ENCODE measurements around the gene SMC4.

Gene SMC4

GRCh38 chr3:160412477-160412876, 13.0 kb downstream of the SMC4 start:
- no peak overlapping the region for H3K4me3 ChIP-seq (ENCODE audit: low read length in 2 of 2)
- no peak overlapping the region for H3K27ac ChIP-seq (ENCODE audit: low read length)
- peaks cover 0 to 11% of the 10 kb centered on the region in 2 donors for H3K36me3 ChIP-seq (ENCODE audit: control insufficient read depth in 2 of 2, insufficient read depth in 2 of 2, low read length in 2 of 2)
- H3K27me3 ChIP-seq (ENCODE audit: control insufficient read depth in 1 of 2, insufficient read depth in 2 of 2, low read length in 2 of 2) = no peaks in the 10 kb centered on the region
- H3K9me3 ChIP-seq (ENCODE audit: control insufficient read depth in 2 of 2, low read length in 2 of 2) = no peaks in the 10 kb centered on the region
- H3K4me1 ChIP-seq (ENCODE audit: control insufficient read depth, insufficient read depth, low read length) = no peaks in the 10 kb centered on the region
- no peak overlapping the region for H3K9ac ChIP-seq (ENCODE audit: low read length in 2 of 2)

DNA sequence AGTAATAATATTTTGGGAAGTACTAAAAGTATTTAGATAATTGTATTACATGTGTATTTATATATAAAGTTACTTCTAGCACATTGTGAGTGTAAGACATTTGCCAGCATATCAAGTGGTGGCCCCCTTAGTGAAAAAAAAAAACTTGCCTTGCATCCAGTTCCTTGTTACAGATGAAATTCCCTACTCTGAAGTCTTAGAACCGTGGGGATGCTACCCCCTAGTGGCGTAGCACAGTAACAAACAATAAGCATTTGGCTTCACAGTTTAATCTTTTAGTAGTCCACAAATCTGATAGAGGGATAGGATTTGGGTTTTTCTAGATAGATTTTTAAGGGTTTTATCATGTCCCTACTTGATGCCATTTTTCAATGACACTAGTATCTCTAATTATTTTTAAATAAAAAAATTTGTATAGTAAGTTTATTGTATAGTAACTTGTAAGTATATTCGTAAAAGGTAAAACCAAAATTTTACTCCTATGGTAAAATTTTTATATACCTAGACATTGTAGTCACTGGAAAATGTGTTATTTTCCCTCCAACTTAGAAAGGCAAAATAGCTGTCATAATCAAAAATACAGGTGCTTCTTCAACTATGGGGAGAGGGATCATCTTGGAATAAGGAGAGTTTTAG, 14.3 kb downstream of the SMC4 start:
- Histone ChIP-seq H3K4me3 (ENCODE audit: low read length in 2 of 2) (no peak overlapping the region), H3K36me3 (ENCODE audit: control insufficient read depth in 2 of 2, insufficient read depth in 2 of 2, low read length in 2 of 2) (peaks cover 0 to 11% of the 10 kb centered on the region in 2 donors), H3K9ac (ENCODE audit: low read length in 2 of 2) (no peak overlapping the region), H3K4me1 (ENCODE audit: control insufficient read depth, insufficient read depth, low read length) (no peaks in the 10 kb centered on the region), H3K9me3 (ENCODE audit: control insufficient read depth in 2 of 2, low read length in 2 of 2) (no peaks in the 10 kb centered on the region), H3K27me3 (ENCODE audit: control insufficient read depth in 1 of 2, insufficient read depth in 2 of 2, low read length in 2 of 2) (no peaks in the 10 kb centered on the region), H3K27ac (ENCODE audit: low read length) (no peak overlapping the region)

DNA sequence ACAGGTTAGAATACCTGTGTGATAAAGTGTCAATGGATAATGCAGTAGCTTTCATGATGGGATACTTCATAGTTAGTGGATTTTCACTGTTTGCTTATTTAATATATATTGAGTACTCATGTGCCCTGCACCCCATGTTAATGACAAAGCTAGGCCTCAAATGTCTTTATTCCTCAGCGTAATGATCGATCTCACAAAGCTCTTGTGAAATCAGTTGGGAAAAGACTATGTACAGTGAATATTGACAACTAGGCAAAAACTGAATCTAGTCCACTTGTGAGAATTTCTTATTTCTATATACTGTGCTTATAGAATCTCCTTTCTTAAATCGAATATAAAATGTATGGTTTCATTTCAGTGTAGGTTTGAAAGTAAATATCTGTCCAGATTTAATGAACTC, 17.9 kb downstream of the SMC4 start:
- no peak overlapping the region for H3K9ac ChIP-seq (ENCODE audit: low read length in 2 of 2)
- H3K27me3 ChIP-seq (ENCODE audit: control insufficient read depth in 1 of 2, insufficient read depth in 2 of 2, low read length in 2 of 2) = no peaks in the 10 kb centered on the region
- H3K9me3 ChIP-seq (ENCODE audit: control insufficient read depth in 2 of 2, low read length in 2 of 2) = no peaks in the 10 kb centered on the region
- H3K27ac ChIP-seq (ENCODE audit: low read length) = no peak overlapping the region
- H3K4me3 ChIP-seq (ENCODE audit: low read length in 2 of 2) = no peak overlapping the region
- no peaks in the 10 kb centered on the region for H3K4me1 ChIP-seq (ENCODE audit: control insufficient read depth, insufficient read depth, low read length)
- peaks cover 4 to 13% of the 10 kb centered on the region in 2 donors for H3K36me3 ChIP-seq (ENCODE audit: control insufficient read depth in 2 of 2, insufficient read depth in 2 of 2, low read length in 2 of 2)

- Histone ChIP-seq H3K27ac (ENCODE audit: low read length) (no peak overlapping the region), H3K9me3 (ENCODE audit: control insufficient read depth in 2 of 2, low read length in 2 of 2) (no peaks in the 10 kb centered on the region), H3K27me3 (ENCODE audit: control insufficient read depth in 1 of 2, insufficient read depth in 2 of 2, low read length in 2 of 2) (no peaks in the 10 kb centered on the region), H3K4me3 (ENCODE audit: low read length in 2 of 2) (no peak overlapping the region), H3K4me1 (ENCODE audit: control insufficient read depth, insufficient read depth, low read length) (no peaks in the 10 kb centered on the region), H3K9ac (ENCODE audit: low read length in 2 of 2) (no peak overlapping the region), H3K36me3 (ENCODE audit: control insufficient read depth in 2 of 2, insufficient read depth in 2 of 2, low read length in 2 of 2) (peaks cover 12 to 28% of the 10 kb centered on the region in 2 donors)
These were observed 28.5 kb downstream of the SMC4 start for GRCh38 chr3:160427832-160428424.

DNA sequence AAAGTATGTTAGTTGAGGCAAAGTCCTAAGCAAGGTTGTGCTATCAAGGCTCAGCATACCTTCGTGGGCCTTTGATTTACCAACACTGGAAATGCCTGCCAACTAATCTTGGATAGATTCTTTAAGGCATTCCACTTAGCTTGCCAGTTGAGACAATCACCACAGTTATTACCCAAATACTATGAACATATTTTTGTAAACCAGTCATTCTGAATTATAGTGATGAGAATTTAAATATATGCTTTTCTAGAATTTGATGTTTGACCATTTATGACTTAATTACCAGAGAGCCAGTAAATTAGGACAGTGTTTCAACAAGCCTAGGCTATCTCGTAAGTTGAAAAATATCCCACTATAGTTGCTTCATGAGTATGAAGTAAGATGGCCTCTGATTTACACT, 34.6 kb downstream of the SMC4 start:
- no peaks in the 10 kb centered on the region for H3K9me3 ChIP-seq (ENCODE audit: control insufficient read depth in 2 of 2, low read length in 2 of 2)
- no peak overlapping the region for H3K9ac ChIP-seq (ENCODE audit: low read length in 2 of 2)
- H3K27me3 ChIP-seq (ENCODE audit: control insufficient read depth in 1 of 2, insufficient read depth in 2 of 2, low read length in 2 of 2) = no peaks in the 10 kb centered on the region
- no peak overlapping the region for H3K27ac ChIP-seq (ENCODE audit: low read length)
- no peaks in the 10 kb centered on the region for H3K4me1 ChIP-seq (ENCODE audit: control insufficient read depth, insufficient read depth, low read length)
- H3K36me3 ChIP-seq (ENCODE audit: control insufficient read depth in 2 of 2, insufficient read depth in 2 of 2, low read length in 2 of 2) = peaks cover 9 to 10% of the 10 kb centered on the region in 2 donors
- H3K4me3 ChIP-seq (ENCODE audit: low read length in 2 of 2) = no peak overlapping the region

- H3K27ac ChIP-seq (ENCODE audit: low read length) = no peak overlapping the region
- no peak overlapping the region for H3K9ac ChIP-seq (ENCODE audit: low read length in 2 of 2)
- H3K27me3 ChIP-seq (ENCODE audit: control insufficient read depth in 1 of 2, insufficient read depth in 2 of 2, low read length in 2 of 2) = no peaks in the 10 kb centered on the region
- H3K9me3 ChIP-seq (ENCODE audit: control insufficient read depth in 2 of 2, low read length in 2 of 2) = no peaks in the 10 kb centered on the region
- H3K4me1 ChIP-seq (ENCODE audit: control insufficient read depth, insufficient read depth, low read length) = no peaks in the 10 kb centered on the region
- H3K4me3 ChIP-seq (ENCODE audit: low read length in 2 of 2) = no peak overlapping the region
- H3K36me3 ChIP-seq (ENCODE audit: control insufficient read depth in 2 of 2, insufficient read depth in 2 of 2, low read length in 2 of 2) = peaks cover 8 to 10% of the 10 kb centered on the region in 2 donors
These were observed 35.6 kb downstream of the SMC4 start for GRCh38 chr3:160435095-160435494.

DNA sequence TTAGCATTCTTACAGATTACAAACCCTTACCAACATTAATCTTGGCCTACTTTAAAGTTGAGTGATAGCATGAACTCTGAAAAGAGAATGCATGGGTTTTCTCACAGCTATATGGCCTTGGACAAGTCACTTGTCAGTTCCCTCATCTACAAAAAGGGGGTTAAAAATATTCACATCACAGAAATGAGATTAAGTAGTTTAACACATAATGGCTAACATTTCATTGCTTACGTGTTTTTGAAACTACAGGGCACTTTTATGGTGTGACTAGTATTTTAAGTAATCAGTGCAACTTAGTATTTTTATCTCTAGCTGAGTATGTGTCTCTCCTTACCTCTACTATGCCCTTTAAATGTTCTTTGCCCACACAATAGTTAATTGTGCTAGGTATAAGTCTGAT, 36.3 kb downstream of the SMC4 start:
- Histone ChIP-seq H3K36me3 (ENCODE audit: control insufficient read depth in 2 of 2, insufficient read depth in 2 of 2, low read length in 2 of 2) (peaks cover 6% of the 10 kb centered on the region in 2 donors), H3K4me3 (ENCODE audit: low read length in 2 of 2) (no peak overlapping the region), H3K9ac (ENCODE audit: low read length in 2 of 2) (no peak overlapping the region), H3K4me1 (ENCODE audit: control insufficient read depth, insufficient read depth, low read length) (no peaks in the 10 kb centered on the region), H3K27me3 (ENCODE audit: control insufficient read depth in 1 of 2, insufficient read depth in 2 of 2, low read length in 2 of 2) (no peaks in the 10 kb centered on the region), H3K9me3 (ENCODE audit: control insufficient read depth in 2 of 2, low read length in 2 of 2) (no peaks in the 10 kb centered on the region), H3K27ac (ENCODE audit: low read length) (no peak overlapping the region)

- H3K27me3 ChIP-seq (ENCODE audit: control insufficient read depth in 1 of 2, insufficient read depth in 2 of 2, low read length in 2 of 2) = no peaks in the 10 kb centered on the region
- H3K27ac ChIP-seq (ENCODE audit: low read length) = no peak overlapping the region
- H3K4me3 ChIP-seq (ENCODE audit: low read length in 2 of 2) = no peak overlapping the region
- H3K9me3 ChIP-seq (ENCODE audit: control insufficient read depth in 2 of 2, low read length in 2 of 2) = no peaks in the 10 kb centered on the region
- peaks cover 5 to 6% of the 10 kb centered on the region in 2 donors for H3K36me3 ChIP-seq (ENCODE audit: control insufficient read depth in 2 of 2, insufficient read depth in 2 of 2, low read length in 2 of 2)
- no peaks in the 10 kb centered on the region for H3K4me1 ChIP-seq (ENCODE audit: control insufficient read depth, insufficient read depth, low read length)
- no peak overlapping the region for H3K9ac ChIP-seq (ENCODE audit: low read length in 2 of 2)
These were observed 37.6 kb downstream of the SMC4 start for GRCh38 chr3:160437083-160437455.

DNA sequence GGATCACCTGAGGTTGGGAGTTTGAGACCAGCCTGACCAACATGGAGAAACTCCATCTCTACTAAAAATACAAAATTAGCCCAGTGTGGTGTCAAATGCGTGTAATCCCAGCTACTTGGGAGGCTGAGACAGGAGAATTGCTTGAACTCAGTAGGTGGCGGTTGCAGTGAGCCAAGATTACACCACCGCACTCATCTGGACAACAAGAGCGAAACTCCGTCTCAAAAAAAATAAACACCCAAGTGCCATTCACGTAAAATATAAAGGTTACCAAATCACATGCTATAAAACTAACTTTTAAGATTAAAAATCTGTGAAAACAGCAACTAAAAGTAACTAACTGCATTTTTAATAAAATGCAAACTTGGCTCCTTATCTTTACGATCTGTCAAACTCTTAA, 41.2 kb downstream of the SMC4 start:
- no peaks in the 10 kb centered on the region for H3K27me3 ChIP-seq (ENCODE audit: control insufficient read depth in 1 of 2, insufficient read depth in 2 of 2, low read length in 2 of 2)
- no peaks in the 10 kb centered on the region for H3K4me1 ChIP-seq (ENCODE audit: control insufficient read depth, insufficient read depth, low read length)
- no peak overlapping the region for H3K4me3 ChIP-seq (ENCODE audit: low read length in 2 of 2)
- H3K36me3 ChIP-seq (ENCODE audit: control insufficient read depth in 2 of 2, insufficient read depth in 2 of 2, low read length in 2 of 2) = no peaks in the 10 kb centered on the region
- H3K9me3 ChIP-seq (ENCODE audit: control insufficient read depth in 2 of 2, low read length in 2 of 2) = no peaks in the 10 kb centered on the region
- no peak overlapping the region for H3K9ac ChIP-seq (ENCODE audit: low read length in 2 of 2)
- H3K27ac ChIP-seq (ENCODE audit: low read length) = no peak overlapping the region

DNA sequence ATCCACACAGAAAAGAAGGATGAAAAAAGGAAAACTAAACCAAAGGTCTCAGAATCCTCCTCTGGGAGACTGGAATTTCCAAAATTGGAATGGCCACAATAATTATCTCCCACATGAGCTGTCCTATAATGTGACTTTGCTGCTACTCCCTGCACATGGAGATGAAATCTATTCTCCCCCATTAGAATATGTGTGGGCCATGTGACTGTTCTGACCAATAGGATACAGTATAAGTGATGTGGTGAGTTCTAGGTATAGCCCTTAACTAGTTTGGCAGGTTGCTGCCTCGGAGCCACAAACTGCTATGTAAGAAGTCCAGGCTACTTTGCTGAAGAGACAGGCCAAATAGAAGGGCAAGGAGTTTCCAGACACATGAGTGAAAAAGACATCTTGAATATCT, 45.0 kb downstream of the SMC4 start:
- Histone ChIP-seq H3K27ac (ENCODE audit: low read length) (no peak overlapping the region), H3K27me3 (ENCODE audit: control insufficient read depth in 1 of 2, insufficient read depth in 2 of 2, low read length in 2 of 2) (peaks cover 0 to 1% of the 10 kb centered on the region in 2 donors), H3K9me3 (ENCODE audit: control insufficient read depth in 2 of 2, low read length in 2 of 2) (no peaks in the 10 kb centered on the region), H3K4me3 (ENCODE audit: low read length in 2 of 2) (no peak overlapping the region), H3K4me1 (ENCODE audit: control insufficient read depth, insufficient read depth, low read length) (peaks cover 3% of the 10 kb centered on the region), H3K36me3 (ENCODE audit: control insufficient read depth in 2 of 2, insufficient read depth in 2 of 2, low read length in 2 of 2) (no peaks in the 10 kb centered on the region), H3K9ac (ENCODE audit: low read length in 2 of 2) (no peak overlapping the region)

GRCh38 chr3:160445854-160446253, 46.4 kb downstream of the SMC4 start:
- no peak overlapping the region for H3K27ac ChIP-seq (ENCODE audit: low read length)
- H3K4me3 ChIP-seq (ENCODE audit: low read length in 2 of 2) = no peak overlapping the region
- H3K4me1 ChIP-seq (ENCODE audit: control insufficient read depth, insufficient read depth, low read length) = peaks cover 12% of the 10 kb centered on the region
- H3K9ac ChIP-seq (ENCODE audit: low read length in 2 of 2) = no peak overlapping the region
- H3K9me3 ChIP-seq (ENCODE audit: control insufficient read depth in 2 of 2, low read length in 2 of 2) = peaks cover 0 to 2% of the 10 kb centered on the region in 2 donors
- peaks cover 2 to 12% of the 10 kb centered on the region in 2 donors for H3K27me3 ChIP-seq (ENCODE audit: control insufficient read depth in 1 of 2, insufficient read depth in 2 of 2, low read length in 2 of 2)
- H3K36me3 ChIP-seq (ENCODE audit: control insufficient read depth in 2 of 2, insufficient read depth in 2 of 2, low read length in 2 of 2) = no peaks in the 10 kb centered on the region

Measured in stomach smooth muscle (tissue), 2 donors.